NCI-H2196 treated with DMSO at 0.1 percent for 48 hours (cell line): ENCODE measurements around the gene OPRM1.

Experiments
- DNase-seq: peaks from one replicate; lab custom pipeline; 2025; ENCODE audit not compliant: unreplicated experiment; lab: John Stamatoyannopoulos, UW

OPRM1 gene

DNA sequence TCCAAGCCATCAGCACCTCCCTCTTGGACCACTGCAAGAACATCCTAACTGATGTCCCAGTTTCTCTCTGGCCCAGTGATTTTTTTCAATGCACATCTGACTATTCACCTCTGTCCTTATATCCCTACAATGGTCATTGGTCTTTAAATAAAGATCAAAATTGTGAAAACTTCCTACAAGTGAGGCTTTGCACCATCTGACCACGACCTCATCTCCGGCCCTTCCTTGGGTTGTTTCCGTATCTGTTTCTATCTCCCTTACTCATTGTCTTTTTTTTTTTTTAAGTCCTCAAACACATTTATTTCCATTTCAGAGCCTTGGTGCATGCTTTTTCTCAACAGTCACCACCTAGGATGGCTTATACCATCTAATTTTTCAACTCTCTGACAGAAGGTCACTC is 229.4 kb downstream of the OPRM1 start:
- no peak for DNase-seq

GRCh38 chr6:154274168-154274567 is 235.1 kb downstream of the OPRM1 start:
- DNase-seq = no peak

- DNase-seq = peak; percentile 38
Measured at GRCh38 chr6:154276810-154277628, 238.0 kb downstream of the OPRM1 start.

DNA sequence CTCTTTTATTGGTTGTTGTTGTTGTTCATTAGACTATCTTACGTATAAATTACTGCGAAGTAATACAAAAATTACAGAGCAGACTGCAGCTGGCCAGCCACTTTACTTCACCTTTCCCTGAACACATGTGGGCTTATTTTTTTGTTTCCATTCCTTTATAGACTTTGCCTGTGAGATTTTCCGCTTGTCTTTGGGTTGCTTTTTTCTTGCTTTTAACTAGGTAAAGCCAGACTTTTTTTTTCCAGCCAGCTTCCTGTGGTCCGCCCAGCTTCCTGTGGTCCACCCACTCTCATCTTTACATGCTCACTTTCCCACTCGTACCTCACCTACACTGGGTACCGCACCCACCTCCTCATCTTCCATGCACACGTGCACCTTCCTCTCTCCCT is 238.6 kb downstream of the OPRM1 start:
- no peak for DNase-seq

DNA sequence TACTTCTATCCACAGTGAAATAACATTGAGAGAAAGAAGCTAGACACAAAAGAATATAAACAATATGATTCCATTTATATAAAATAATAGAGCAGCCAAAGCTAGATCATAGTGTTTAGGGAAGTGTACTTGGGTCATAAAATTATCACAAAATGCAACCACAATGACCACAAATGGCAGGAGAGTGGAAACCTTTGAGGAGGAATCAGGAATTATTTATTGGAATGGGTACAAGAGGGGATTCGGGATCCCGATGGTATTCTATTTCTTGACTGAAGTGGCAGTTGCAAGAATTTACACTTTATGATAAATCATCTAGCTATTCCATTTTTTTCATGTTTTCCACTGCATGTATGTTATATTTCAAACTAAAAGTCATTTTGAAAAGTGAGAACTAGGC is 241.5 kb downstream of the OPRM1 start:
- no peak for DNase-seq

GRCh38 chr6:154284313-154284853 is 245.3 kb downstream of the OPRM1 start:
- DNase-seq = no peak

- no peak for DNase-seq
Measured at GRCh38 chr6:154285826-154286225, 246.8 kb downstream of the OPRM1 start.

DNA sequence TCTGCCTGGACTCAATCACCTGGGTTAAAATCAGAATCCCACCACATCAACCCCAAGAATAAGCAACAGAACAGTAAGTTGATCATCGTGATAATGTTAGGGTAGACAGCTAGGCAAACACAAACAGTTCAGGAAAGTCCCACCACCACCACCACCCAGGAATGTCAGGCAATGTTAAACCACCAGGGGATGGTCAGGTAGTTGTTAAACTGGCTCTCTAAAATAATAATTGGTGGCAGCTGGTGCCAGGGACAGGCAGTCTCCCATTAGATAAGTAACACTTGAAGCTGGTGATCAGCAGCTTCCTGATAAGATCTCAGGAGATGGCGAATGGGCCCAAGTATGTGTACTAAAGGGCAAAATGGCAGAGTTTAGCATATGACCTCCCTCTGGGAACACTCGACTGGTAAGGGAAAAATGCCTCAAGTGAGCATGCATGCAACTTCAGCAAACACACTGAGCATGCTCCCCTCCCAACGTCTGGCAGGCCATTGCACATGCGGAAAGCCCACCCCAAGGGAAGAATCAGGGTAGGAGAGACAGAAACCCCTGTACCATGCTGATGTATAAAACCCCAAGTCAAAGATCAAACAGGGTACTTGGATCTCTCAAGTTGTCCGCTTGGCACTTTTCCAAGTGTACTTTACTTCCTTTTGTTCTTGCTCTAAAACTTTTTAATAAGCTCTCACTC is 250.9 kb downstream of the OPRM1 start:
- peak; percentile 35 for DNase-seq

DNA sequence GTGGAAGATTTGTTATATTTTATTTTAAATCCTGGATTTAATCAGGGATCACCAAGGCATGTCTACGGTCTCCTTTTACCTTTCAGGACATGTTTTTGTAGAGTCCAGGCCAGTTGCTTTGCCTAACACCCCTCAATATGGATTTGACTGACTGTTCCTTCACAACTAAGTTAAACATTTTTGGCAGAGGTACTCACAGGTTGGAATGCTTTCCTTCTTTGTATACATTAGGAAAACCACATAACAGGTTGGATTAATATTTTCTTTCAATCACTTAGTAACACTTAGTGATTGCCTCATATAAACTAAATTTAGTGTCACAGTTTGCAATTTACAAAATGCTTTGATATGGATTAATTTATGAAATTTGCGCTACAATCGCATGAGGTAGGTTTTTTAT is 253.0 kb downstream of the OPRM1 start:
- DNase-seq = no peak

DNA sequence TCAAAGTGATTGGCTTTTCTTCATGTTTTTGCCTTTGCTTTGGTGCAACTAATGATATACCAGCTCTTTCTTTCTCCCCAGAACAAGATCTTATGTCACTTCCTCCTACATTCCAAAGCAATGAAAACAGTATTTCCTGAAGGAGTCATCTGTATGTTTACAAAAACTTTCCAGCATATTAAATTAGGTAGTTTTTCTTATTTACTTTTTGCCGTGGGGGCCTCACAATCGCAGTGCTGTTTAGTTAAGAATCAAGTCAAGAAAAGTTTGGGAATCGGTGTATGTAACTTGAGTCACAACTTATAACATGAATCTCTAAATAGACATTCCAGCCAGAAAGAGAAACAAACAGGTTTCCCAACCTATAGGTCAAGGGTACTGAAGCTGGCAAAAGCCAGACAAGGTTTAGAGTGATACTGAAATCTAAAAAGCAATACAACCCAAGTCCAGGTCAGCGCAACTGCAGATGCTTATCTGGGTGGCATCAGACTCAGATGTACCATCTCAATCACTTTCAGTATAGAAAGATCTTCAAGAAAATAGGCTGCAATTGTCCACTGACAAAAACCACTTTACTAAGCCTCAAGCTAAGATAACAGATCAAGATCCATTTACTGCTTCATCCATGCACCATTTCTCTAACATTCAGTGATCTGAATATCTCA is 253.9 kb downstream of the OPRM1 start:
- no peak for DNase-seq

- no peak for DNase-seq
Measured at GRCh38 chr6:154295733-154296132, 256.7 kb downstream of the OPRM1 start.
